GM18520 (cell line): ENCODE measurements around the gene SYN1.
"Not testable (repeated sequence)": the region's sequence is repeated elsewhere in the genome, so short reads cannot be mapped to it uniquely, and the experiment has no call there.

Experiments
- ATAC-seq: cut with Tn5 transposase; IDR thresholded peaks from one replicate; pipeline ENCODE4 v1.9.1; 2021; ENCODE audit not compliant: unreplicated experiment

The SYN1 gene

GRCh38 chrX:47603125-47603524 is 16.5 kb downstream of the SYN1 start:
- not testable (repeated sequence) for ATAC-seq

GRCh38 chrX:47597222-47597621 is 22.4 kb downstream of the SYN1 start:
- no peak for ATAC-seq

GRCh38 chrX:47596256-47596655 is 23.4 kb downstream of the SYN1 start:
- ATAC-seq, result no peak

GRCh38 chrX:47595716-47596251 is 23.9 kb downstream of the SYN1 start:
- ATAC-seq, result no peak

GRCh38 chrX:47593522-47593921 is 26.1 kb downstream of the SYN1 start:
- no peak for ATAC-seq

- no peak for ATAC-seq
These were observed 28.7 kb downstream of the SYN1 start for GRCh38 chrX:47590984-47591383.

- ATAC-seq, result no peak
These were observed 31.5 kb downstream of the SYN1 start for GRCh38 chrX:47587906-47588735.

- no peak for ATAC-seq
These were observed 32.4 kb downstream of the SYN1 start for GRCh38 chrX:47587091-47587891.

- ATAC-seq, result no peak
These were observed 33.4 kb downstream of the SYN1 start for GRCh38 chrX:47586043-47586787.

- ATAC-seq, result no peak
These were observed 34.4 kb downstream of the SYN1 start for GRCh38 chrX:47585273-47585672.

GRCh38 chrX:47584714-47585113 is 34.9 kb downstream of the SYN1 start:
- no peak for ATAC-seq

GRCh38 chrX:47583240-47583861 is 36.3 kb downstream of the SYN1 start:
- no peak for ATAC-seq

- ATAC-seq, result peak; percentile 49
These were observed 37.7 kb downstream of the SYN1 start, which contains the start of gene TIMP1 for GRCh38 chrX:47581731-47582647. TSS of gene TIMP1 (plus strand) at chrX:47582436. CDS start at chrX:47583416, 980 bp downstream.

- ATAC-seq, result no peak
These were observed 40.1 kb downstream of the SYN1 start for GRCh38 chrX:47579537-47579936.

GRCh38 chrX:47578692-47579091 is 41.0 kb downstream of the SYN1 start:
- ATAC-seq, result no peak

- no peak for ATAC-seq
These were observed 41.8 kb downstream of the SYN1 start for GRCh38 chrX:47577901-47578300.

- ATAC-seq, result no peak
These were observed 42.2 kb downstream of the SYN1 start for GRCh38 chrX:47577424-47577823.

- ATAC-seq, result no peak
These were observed 43.4 kb downstream of the SYN1 start for GRCh38 chrX:47576021-47576898.
